ENCODE measurements around the gene DTWD2. TPM values are rescaled to one million over a fixed set of nuclear protein-coding genes. Genes with fewer than 3 reads are reported as not detected.

The DTWD2 gene
- polyA plus RNA-seq, 1 of the 3 experiments (the other 2 are of a cell fraction), result 2.5 TPM

- ChIA-PET POLR2A (no interaction called here), CTCF (no interaction called here)
- H3K9me3 ChIP-seq, result no peaks in the 10 kb centered on the region
- no peak overlapping the region for H3K4me2 ChIP-seq
- no peak overlapping the region for H3K27ac ChIP-seq (ENCODE audit: low read depth in 2 of 2, low read length in 1 of 2)
- H3F3A ChIP-seq (replicated peaks; ENCODE audit: insufficient read depth), result no peaks in the 10 kb centered on the region
- H3K4me3 ChIP-seq (ENCODE audit: low read depth in 2 of 2, low read length in 1 of 2), result no peak overlapping the region
- no peaks in the 10 kb centered on the region for H3K79me2 ChIP-seq (ENCODE audit: insufficient read depth)
- no peaks in the 10 kb centered on the region; a peak in 1 of 4 replicates for H3K4me1 ChIP-seq (ENCODE audit: control insufficient read depth in 1 of 2, insufficient read depth in 2 of 2, low read depth in 1 of 2, low read length in 1 of 2)
- H3K36me3 ChIP-seq (replicated peaks in 1 of 2; ENCODE audit: control insufficient read depth in 1 of 2, insufficient read depth in 2 of 2, low read length in 1 of 2), result no peaks in the 10 kb centered on the region
- no peak for DNase-seq
- H3K9ac ChIP-seq, result no peak overlapping the region
- TF ChIP-seq SIN3A (IDR thresholded peaks at IDR 0.05; ENCODE audit: borderline replicate concordance, low read depth, low read length) (no peak), TCF12 (IDR thresholded peaks at IDR 0.05) (no peak), ZBTB33 (IDR thresholded peaks at IDR 0.05; ENCODE audit: borderline replicate concordance, low read depth) (no peak), POLR2AphosphoS5 (IDR thresholded peaks at IDR 0.05; ENCODE audit: low read depth, low read length) (no peak), FOXJ3 (CRISPR knock-in tag; IDR thresholded peaks at IDR 0.05) (no peak), NFIC (IDR thresholded peaks at IDR 0.05; ENCODE audit: borderline replicate concordance) (no peak), CHD2 (IDR thresholded peaks at IDR 0.05; ENCODE audit: low read length, partially characterized antibody) (no peak), RAD21 (IDR thresholded peaks at IDR 0.05; ENCODE audit: low read length) (no peak), GABPA (IDR thresholded peaks at IDR 0.05; ENCODE audit: low read depth) (no peak), MEF2A (IDR thresholded peaks at IDR 0.05; ENCODE audit: borderline replicate concordance, low read depth) (no peak)
- TF ChIP-seq, protein P1, sequence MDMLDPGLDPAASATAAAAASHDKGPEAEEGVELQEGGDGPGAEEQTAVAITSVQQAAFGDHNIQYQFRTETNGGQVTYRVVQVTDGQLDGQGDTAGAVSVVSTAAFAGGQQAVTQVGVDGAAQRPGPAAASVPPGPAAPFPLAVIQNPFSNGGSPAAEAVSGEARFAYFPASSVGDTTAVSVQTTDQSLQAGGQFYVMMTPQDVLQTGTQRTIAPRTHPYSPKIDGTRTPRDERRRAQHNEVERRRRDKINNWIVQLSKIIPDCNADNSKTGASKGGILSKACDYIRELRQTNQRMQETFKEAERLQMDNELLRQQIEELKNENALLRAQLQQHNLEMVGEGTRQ (IDR thresholded peaks at IDR 0.05; ENCODE audit: borderline replicate concordance, low read depth, low read length), result no peak
- TF ChIP-seq, protein P2, sequence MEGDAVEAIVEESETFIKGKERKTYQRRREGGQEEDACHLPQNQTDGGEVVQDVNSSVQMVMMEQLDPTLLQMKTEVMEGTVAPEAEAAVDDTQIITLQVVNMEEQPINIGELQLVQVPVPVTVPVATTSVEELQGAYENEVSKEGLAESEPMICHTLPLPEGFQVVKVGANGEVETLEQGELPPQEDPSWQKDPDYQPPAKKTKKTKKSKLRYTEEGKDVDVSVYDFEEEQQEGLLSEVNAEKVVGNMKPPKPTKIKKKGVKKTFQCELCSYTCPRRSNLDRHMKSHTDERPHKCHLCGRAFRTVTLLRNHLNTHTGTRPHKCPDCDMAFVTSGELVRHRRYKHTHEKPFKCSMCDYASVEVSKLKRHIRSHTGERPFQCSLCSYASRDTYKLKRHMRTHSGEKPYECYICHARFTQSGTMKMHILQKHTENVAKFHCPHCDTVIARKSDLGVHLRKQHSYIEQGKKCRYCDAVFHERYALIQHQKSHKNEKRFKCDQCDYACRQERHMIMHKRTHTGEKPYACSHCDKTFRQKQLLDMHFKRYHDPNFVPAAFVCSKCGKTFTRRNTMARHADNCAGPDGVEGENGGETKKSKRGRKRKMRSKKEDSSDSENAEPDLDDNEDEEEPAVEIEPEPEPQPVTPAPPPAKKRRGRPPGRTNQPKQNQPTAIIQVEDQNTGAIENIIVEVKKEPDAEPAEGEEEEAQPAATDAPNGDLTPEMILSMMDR (IDR thresholded peaks at IDR 0.05), result no peak
- TF ChIP-seq, protein P3, sequence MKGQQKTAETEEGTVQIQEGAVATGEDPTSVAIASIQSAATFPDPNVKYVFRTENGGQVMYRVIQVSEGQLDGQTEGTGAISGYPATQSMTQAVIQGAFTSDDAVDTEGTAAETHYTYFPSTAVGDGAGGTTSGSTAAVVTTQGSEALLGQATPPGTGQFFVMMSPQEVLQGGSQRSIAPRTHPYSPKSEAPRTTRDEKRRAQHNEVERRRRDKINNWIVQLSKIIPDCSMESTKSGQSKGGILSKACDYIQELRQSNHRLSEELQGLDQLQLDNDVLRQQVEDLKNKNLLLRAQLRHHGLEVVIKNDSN (IDR thresholded peaks at IDR 0.05; ENCODE audit: borderline replicate concordance, low read depth), result no peak
- no peaks in the 10 kb centered on the region for H4K20me1 ChIP-seq (ENCODE audit: insufficient read depth)
- no peaks in the 10 kb centered on the region for H3K9me2 ChIP-seq
- no peak overlapping the region for H2AFZ ChIP-seq (ENCODE audit: low read depth)
- H3K27me3 ChIP-seq (ENCODE audit: insufficient read depth), result no peaks in the 10 kb centered on the region
Observed at GRCh38 chr5:118953652-118954005, 34.7 kb downstream of the DTWD2 start.

Data from SK-N-SH (cell line).